Activated CD4-positive, alpha-beta T cell treated with anti-CD3 and anti-CD28 coated beads for 4 hours (primary cell): ENCODE measurements around the gene CYP2W1.
A peak's percentile ranks its signal among the peaks of the same experiment; 100 is the strongest.
"Not testable (repeated sequence)": the region's sequence is repeated elsewhere in the genome, so short reads cannot be mapped to it uniquely, and the experiment has no call there.

ENCODE experiments used
- DNase-seq, 2 donors: peaks; one replicate each; pipeline ENCODE4 v3.0.0-alpha.2; 2020

The CYP2W1 gene

GRCh38 chr7:951881-952547 is 31.0 kb upstream of the CYP2W1 start:
- DNase-seq = no peak

- no peak for DNase-seq
Observed at GRCh38 chr7:952548-953441, 30.2 kb upstream of the CYP2W1 start.

GRCh38 chr7:953547-954327 is 29.2 kb upstream of the CYP2W1 start:
- no peak for DNase-seq

- peak; percentile 49 to 56 for DNase-seq
Observed at GRCh38 chr7:954330-955238, 28.4 kb upstream of the CYP2W1 start, which contains the start of gene ADAP1. ADAP1 (minus strand) TSS chr7:954680; CDS start chr7:954477, 203 bp downstream.

GRCh38 chr7:956031-956430 is 26.9 kb upstream of the CYP2W1 start:
- no peak for DNase-seq

- no peak for DNase-seq
Observed at GRCh38 chr7:957418-958220, 25.4 kb upstream of the CYP2W1 start.

- no peak for DNase-seq
Observed at GRCh38 chr7:958221-959200, 24.5 kb upstream of the CYP2W1 start.

- DNase-seq = no peak
Observed at GRCh38 chr7:959271-959670, 23.7 kb upstream of the CYP2W1 start.

GRCh38 chr7:959740-960139 is 23.2 kb upstream of the CYP2W1 start:
- not testable (repeated sequence) for DNase-seq

- no peak for DNase-seq
Observed at GRCh38 chr7:960269-960871, 22.6 kb upstream of the CYP2W1 start.

GRCh38 chr7:960972-961371 is 22.0 kb upstream of the CYP2W1 start:
- not testable (repeated sequence) for DNase-seq

- no peak for DNase-seq
Observed at GRCh38 chr7:961546-962400, 21.2 kb upstream of the CYP2W1 start.

GRCh38 chr7:962401-963081 is 20.4 kb upstream of the CYP2W1 start:
- DNase-seq = no peak

- no peak for DNase-seq
Observed at GRCh38 chr7:963236-964078, 19.5 kb upstream of the CYP2W1 start.

GRCh38 chr7:964401-965231 is 18.4 kb upstream of the CYP2W1 start:
- no peak for DNase-seq
